GM19193 (cell line): ENCODE measurements around the gene CLCN3.

ENCODE experiments used
- POLR2A ChIP-seq: IDR thresholded peaks from 4 replicates; pipeline ENCODE4 v1.6.1; 2011; ENCODE audit not compliant: insufficient read depth, insufficient read length; ENCODE audit errors: extremely low read depth

Gene CLCN3

GRCh38 chr4:169630069-169630468 lies 9.7 kb downstream of the CLCN3 start:
- no peak for TF ChIP-seq POLR2A

DNA sequence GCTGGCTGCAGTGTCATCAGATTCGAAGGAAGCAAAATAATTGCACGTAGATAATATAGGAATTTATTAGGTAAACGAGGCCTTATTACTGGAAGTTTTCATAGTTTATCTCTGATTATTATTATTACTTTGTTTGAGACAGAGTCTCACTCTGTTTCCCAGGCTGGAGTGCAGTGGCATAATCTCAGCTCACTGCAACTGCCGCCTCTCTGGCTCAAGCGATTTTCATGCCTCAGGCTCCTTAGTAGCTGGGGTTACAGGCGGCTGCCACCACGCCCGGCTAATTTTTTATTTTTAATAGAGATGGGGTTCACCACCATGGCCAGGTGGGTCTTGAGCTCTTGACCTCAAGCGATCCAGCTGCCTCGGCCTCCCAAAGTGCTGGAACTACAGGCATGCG lies 12.5 kb downstream of the CLCN3 start:
- TF ChIP-seq POLR2A: no peak

GRCh38 chr4:169634975-169635374 lies 14.6 kb downstream of the CLCN3 start:
- TF ChIP-seq POLR2A: no peak

DNA sequence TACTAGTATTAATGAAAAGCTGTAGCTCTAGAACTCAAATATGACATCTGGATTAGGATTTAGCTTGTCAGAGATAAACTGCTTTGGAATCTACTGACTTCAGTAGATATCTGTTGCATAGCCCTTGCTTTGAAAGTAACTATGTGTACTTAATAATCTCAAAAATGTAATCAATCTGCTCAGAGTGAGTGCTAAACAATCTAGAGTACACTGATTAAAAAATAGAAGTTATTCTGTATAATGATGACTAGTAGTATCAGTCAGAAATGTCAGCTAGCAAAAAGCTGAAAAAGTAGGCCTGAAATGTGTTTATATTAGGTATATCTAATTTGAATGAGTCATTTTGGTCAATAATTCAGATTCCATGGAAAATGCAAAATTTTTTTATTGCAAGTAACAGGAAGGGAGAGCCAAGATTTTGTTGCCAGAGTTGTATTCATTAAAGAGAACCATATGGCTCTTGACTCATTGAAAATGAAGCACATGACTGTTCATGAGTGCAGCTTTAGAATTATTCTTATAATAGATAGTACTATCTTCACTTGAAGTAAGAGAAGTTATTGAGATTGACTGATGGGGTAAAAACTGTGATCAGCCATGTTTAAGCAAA lies 20.0 kb downstream of the CLCN3 start:
- TF ChIP-seq POLR2A: no peak

GRCh38 chr4:169644802-169645201 lies 24.4 kb downstream of the CLCN3 start:
- TF ChIP-seq POLR2A: no peak

- TF ChIP-seq POLR2A: no peak
Measured at GRCh38 chr4:169645627-169646026, 25.2 kb downstream of the CLCN3 start.

- TF ChIP-seq POLR2A: no peak
Measured at GRCh38 chr4:169649545-169650226, 29.3 kb downstream of the CLCN3 start.

DNA sequence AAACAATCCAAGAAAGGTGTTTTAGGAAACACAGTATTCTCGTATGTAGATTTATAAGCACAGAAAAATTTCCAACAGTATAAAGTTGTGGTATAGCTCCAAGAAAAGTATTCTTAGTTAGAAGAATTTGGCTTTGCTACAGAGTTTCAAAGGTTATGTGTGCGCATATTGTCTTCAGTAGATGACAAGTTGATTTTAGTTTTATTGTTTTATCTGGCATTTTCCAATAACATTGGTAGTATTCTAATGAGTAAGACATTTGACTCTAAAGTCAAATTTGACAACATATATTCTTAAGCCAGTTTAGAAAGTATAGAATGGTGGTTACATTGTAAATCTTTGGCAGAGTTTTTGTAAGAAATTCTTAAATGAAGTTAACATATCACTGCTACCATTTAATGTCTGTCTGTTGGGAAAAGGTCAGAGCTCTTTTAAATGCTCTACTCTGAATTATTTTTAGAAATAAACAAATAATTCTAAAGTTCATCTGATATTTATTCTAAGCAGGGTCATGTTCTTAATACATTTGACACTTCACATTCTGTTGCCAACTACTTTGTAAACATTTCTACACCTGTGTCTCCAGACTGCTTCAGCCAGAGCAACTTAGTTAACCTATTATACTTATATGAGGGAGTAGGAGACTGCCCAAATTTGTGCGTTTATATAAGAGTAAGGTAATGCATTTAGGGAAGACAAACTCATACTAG lies 30.0 kb downstream of the CLCN3 start:
- TF ChIP-seq POLR2A: no peak

DNA sequence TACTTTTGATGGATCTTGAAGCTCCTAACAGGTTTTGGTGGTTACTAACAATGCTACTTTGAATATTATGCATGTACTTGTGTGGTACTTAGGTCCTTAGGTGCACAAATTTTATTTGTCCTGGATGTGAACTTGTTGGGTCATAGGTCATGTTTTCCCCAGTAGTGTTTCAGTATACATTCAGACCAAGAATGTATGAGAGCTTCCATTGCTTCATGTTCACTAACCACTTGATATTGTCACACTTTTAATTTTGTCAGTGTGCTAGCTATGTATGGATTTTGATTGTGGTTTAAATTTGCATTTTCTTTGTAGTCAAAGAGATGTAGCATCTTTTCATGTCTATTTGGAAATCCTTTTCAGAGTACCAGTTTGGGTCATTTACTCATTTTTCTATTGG lies 32.2 kb downstream of the CLCN3 start:
- no peak for TF ChIP-seq POLR2A

- no peak for TF ChIP-seq POLR2A
Measured at GRCh38 chr4:169655401-169655800, 35.0 kb downstream of the CLCN3 start.

GRCh38 chr4:169657470-169658107 lies 37.2 kb downstream of the CLCN3 start:
- TF ChIP-seq POLR2A: no peak

DNA sequence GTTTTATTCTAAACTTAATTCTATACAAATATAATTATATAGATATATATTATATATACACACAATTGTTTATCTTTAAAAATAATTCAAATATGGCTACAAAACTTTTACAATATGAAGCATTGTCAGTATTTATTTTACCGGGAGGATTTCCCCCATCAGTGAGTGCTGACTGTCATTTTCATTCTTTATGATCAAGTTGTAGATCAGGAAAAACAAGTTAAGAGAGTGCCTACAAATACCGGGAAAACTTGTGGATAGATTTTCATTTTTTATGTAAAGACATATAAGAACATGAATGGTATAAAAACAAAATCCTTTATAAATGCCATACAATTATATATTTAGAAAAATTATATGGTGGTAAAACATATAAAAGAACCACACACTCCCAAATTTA lies 37.8 kb downstream of the CLCN3 start:
- TF ChIP-seq POLR2A: no peak

GRCh38 chr4:169658975-169659715 lies 38.8 kb downstream of the CLCN3 start:
- no peak for TF ChIP-seq POLR2A

GRCh38 chr4:169659716-169660670 lies 39.6 kb downstream of the CLCN3 start:
- no peak for TF ChIP-seq POLR2A
